SK-N-SH (cell line): ENCODE measurements around the gene USP31. TPM values are rescaled to one million over a fixed set of nuclear protein-coding genes. Genes with fewer than 3 reads are reported as not detected.

Experiments used
- CTCF ChIA-PET: fragments of 300-600, 350-600 bp; formaldehyde crosslinking; extraction: SDS; loops from one replicate; lab custom pipeline; 2021; lab: Yijun Ruan, JAX
- POLR2A ChIA-PET: fragments of 350-600 bp; sonication (Branson Sonifier 250); formaldehyde crosslinking; extraction: SDS; loops from one replicate; lab custom pipeline; 2020; ENCODE audit warnings: antibody characterized with exemption, inconsistent platforms; lab: Yijun Ruan, JAX
- DNase-seq: peaks from one replicate; pipeline ENCODE4 v3.0.0; 2012
- H2AFZ ChIP-seq: fragments of 200-600 bp; sonication (generic); 2 replicates; pipeline ENCODE4 v1.8.1; 2016; ENCODE audit warnings: antibody characterized with exemption, mild to moderate bottlenecking, low read depth
- H3F3A ChIP-seq: fragments of 200-600 bp; sonication (generic); replicated peaks from 2 replicates; pipeline ENCODE3; 2016; ENCODE audit warnings: antibody characterized with exemption, mild to moderate bottlenecking; ENCODE audit not compliant: insufficient read depth
- H3K27ac ChIP-seq, 2 experiments: fragments of 200-500 bp in 1 of 2; fragments of 200-600 bp in 1 of 2; sonication (Bioruptor generic) in 1 of 2; sonication (generic), shearing (Covaris generic) in 1 of 2; 2 replicates each; pipeline versions ENCODE4 v1.5.1 to v1.6.1; 2014 to 2016; ENCODE audit warnings: low read depth in 2 of 2, inconsistent platforms in 1 of 2, low read length in 1 of 2, mild to moderate bottlenecking in 1 of 2, mixed read lengths in 1 of 2
- H3K27me3 ChIP-seq: fragments of 200-600 bp; sonication (generic), shearing (Covaris generic); 2 replicates; pipeline ENCODE4 v1.6.1; 2016; ENCODE audit warnings: mixed run types; ENCODE audit not compliant: insufficient read depth
- H3K36me3 ChIP-seq, 2 experiments: fragments of 200-500 bp in 1 of 2; fragments of 200-600 bp in 1 of 2; sonication (Bioruptor generic) in 1 of 2; sonication (generic) in 1 of 2; replicated peaks in 1 of 2; 2 replicates each; pipeline versions ENCODE3 to v1.5.1; 2014 to 2016; ENCODE audit warnings: low read length in 1 of 2, mild to moderate bottlenecking in 1 of 2; ENCODE audit not compliant: insufficient read depth in 2 of 2, control insufficient read depth in 1 of 2
- H3K4me1 ChIP-seq, 2 experiments: fragments of 200-500 bp in 1 of 2; fragments of 200-600 bp in 1 of 2; sonication (Bioruptor generic) in 1 of 2; sonication (generic), shearing (Covaris generic) in 1 of 2; 2 replicates each; pipeline versions ENCODE4 v1.5.1 to v1.6.1; 2014 to 2016; ENCODE audit warnings: low read depth in 1 of 2, low read length in 1 of 2, mixed run types in 1 of 2; ENCODE audit not compliant: insufficient read depth in 2 of 2, control insufficient read depth in 1 of 2
- H3K4me2 ChIP-seq: fragments of 200-600 bp; sonication (generic), shearing (Covaris generic); 2 replicates; pipeline ENCODE4 v1.6.1; 2017; ENCODE audit warnings: mixed run types
- H3K4me3 ChIP-seq, 2 experiments: fragments of 200-500 bp in 1 of 2; fragments of 200-600 bp in 1 of 2; sonication (Bioruptor generic) in 1 of 2; sonication (generic), shearing (Covaris generic) in 1 of 2; 2 replicates each; pipeline versions ENCODE4 v1.5.1 to v1.8.1; 2014 to 2016; ENCODE audit warnings: low read depth in 2 of 2, inconsistent platforms in 1 of 2, low read length in 1 of 2, mild to moderate bottlenecking in 1 of 2, mixed read lengths in 1 of 2, moderate library complexity in 1 of 2
- H3K79me2 ChIP-seq: fragments of 200-600 bp; sonication (generic); 2 replicates; pipeline ENCODE4 v1.8.1; 2017; ENCODE audit warnings: mild to moderate bottlenecking; ENCODE audit not compliant: insufficient read depth
- H3K9ac ChIP-seq: fragments of 200-600 bp; sonication (generic); 2 replicates; pipeline ENCODE4 v1.6.1; 2017; ENCODE audit warnings: mixed run types
- H3K9me2 ChIP-seq: fragments of 200-600 bp; sonication (generic); 2 replicates; pipeline ENCODE4 v1.6.1; 2017; ENCODE audit warnings: mixed run types
- H3K9me3 ChIP-seq: fragments of 200-600 bp; sonication (generic); 2 replicates; pipeline ENCODE4 v1.6.1; 2017; ENCODE audit warnings: mixed run types, mild to moderate bottlenecking, moderate library complexity
- H4K20me1 ChIP-seq: fragments of 200-600 bp; sonication (generic); 2 replicates; pipeline ENCODE4 v1.6.1; 2017; ENCODE audit warnings: mild to moderate bottlenecking, mixed run types; ENCODE audit not compliant: insufficient read depth
- EZH2phosphoT487 ChIP-seq: fragments of 200-600 bp; sonication (generic); IDR thresholded peaks from 2 replicates; pipeline ENCODE4 v1.6.1; 2017; ENCODE audit warnings: low read depth, mixed run types, mild to moderate bottlenecking, antibody characterized with exemption, moderate library complexity, borderline replicate concordance
- FOXJ3 ChIP-seq: sonication (generic); formaldehyde crosslinking; IDR thresholded peaks from 2 replicates; pipeline ENCODE4 v1.5.1; 2020; ENCODE audit warnings: mild to moderate bottlenecking, missing genetic modification reagents
- GABPA ChIP-seq: IDR thresholded peaks from 2 replicates; pipeline ENCODE4 v1.4.0; 2012; ENCODE audit warnings: low read depth, mild to moderate bottlenecking
- JUND ChIP-seq: IDR thresholded peaks from 2 replicates; pipeline ENCODE4 v1.4.0; 2012
- MXI1 ChIP-seq: IDR thresholded peaks from 2 replicates; pipeline ENCODE4 v1.6.1; 2012; ENCODE audit warnings: mild to moderate bottlenecking, low read depth, low read length, improper control_type of control experiment
- NFIC ChIP-seq: IDR thresholded peaks from 2 replicates; pipeline ENCODE4 v1.4.0; 2012; ENCODE audit warnings: borderline replicate concordance
- NRF1 ChIP-seq: IDR thresholded peaks from 2 replicates; pipeline ENCODE4 v1.6.1; 2012; ENCODE audit warnings: low read depth, mild to moderate bottlenecking, low read length
- POLR2AphosphoS5 ChIP-seq: IDR thresholded peaks from 2 replicates; pipeline ENCODE4 v1.6.1; 2012; ENCODE audit warnings: low read depth, low read length
- RAD21 ChIP-seq: IDR thresholded peaks from 2 replicates; pipeline ENCODE4 v1.6.1; 2012; ENCODE audit warnings: mild to moderate bottlenecking, low read length
- RCOR1 ChIP-seq: fragments of 150-350 bp; IDR thresholded peaks from 2 replicates; pipeline ENCODE4 v1.6.1; 2017; ENCODE audit warnings: antibody characterized with exemption, low read length
- RFX5 ChIP-seq: IDR thresholded peaks from 2 replicates; pipeline ENCODE4 v1.6.1; 2012; ENCODE audit warnings: mild to moderate bottlenecking, improper control_type of control experiment, low read length
- TAF1 ChIP-seq: IDR thresholded peaks from 2 replicates; pipeline ENCODE4 v1.6.1; 2012; ENCODE audit warnings: low read depth, mild to moderate bottlenecking, low read length, moderate library complexity, borderline replicate concordance
- YY1 ChIP-seq: IDR thresholded peaks from 2 replicates; pipeline ENCODE4 v1.4.0; 2012; ENCODE audit warnings: low read depth, mild to moderate bottlenecking
- WGBS: methylation state at CpG from one replicate; pipeline ENCODE4 v1.1.6; 2017; ENCODE audit warnings: low lambda C conversion rate; 5-methylcytosine and 5-hydroxymethylcytosine counted together
- polyA plus RNA-seq, 3 experiments: library from polyadenylated mRNA; depleted of rRNA; stranded (reverse); fragments of >200 nt; gene quantifications; 2 replicates each; pipeline ENCODE4 v1.2.3, GENCODE V29; 2012
- TF ChIP-seq, protein P1 (sequence below): IDR thresholded peaks from 2 replicates; pipeline ENCODE4; 2012
- TF ChIP-seq, protein P2 (sequence below): fragments of 150-350 bp; IDR thresholded peaks from 2 replicates; pipeline ENCODE4 v1.6.1; 2016; ENCODE audit warnings: mild to moderate bottlenecking, low read depth, low read length
- TF ChIP-seq, protein P3 (sequence below): fragments of 150-350 bp; IDR thresholded peaks from 2 replicates; pipeline ENCODE4 v1.6.1; 2017; ENCODE audit warnings: antibody characterized with exemption, low read length, low read depth, borderline replicate concordance
- TF ChIP-seq, protein P4 (sequence below): IDR thresholded peaks from 2 replicates; pipeline ENCODE4 v1.4.0; 2012; ENCODE audit warnings: low read depth

The USP31 gene
- polyA plus RNA-seq, 1 of the 3 experiments (the other 2 are of a cell fraction) = 3.2 TPM

DNA sequence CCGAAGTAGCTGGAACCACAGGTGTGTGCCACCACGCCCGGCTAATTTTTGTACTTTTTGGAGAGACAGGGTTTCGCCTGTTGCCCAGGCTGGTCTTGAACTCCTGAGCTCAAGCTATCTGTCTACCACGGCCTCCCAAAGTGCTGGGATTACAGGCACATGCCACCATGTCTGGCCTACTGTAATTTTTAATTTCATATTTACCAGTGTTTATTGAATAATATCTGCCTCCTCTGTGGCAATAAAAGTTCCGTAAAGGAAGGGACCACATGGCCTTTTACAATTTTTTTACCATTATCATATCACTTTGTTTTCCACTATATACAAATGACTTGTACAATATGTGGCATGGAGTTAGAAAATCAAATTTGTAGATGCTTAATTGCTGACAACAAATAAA, 7.8 kb downstream of the USP31 start (continued):
- TF ChIP-seq, protein P1, sequence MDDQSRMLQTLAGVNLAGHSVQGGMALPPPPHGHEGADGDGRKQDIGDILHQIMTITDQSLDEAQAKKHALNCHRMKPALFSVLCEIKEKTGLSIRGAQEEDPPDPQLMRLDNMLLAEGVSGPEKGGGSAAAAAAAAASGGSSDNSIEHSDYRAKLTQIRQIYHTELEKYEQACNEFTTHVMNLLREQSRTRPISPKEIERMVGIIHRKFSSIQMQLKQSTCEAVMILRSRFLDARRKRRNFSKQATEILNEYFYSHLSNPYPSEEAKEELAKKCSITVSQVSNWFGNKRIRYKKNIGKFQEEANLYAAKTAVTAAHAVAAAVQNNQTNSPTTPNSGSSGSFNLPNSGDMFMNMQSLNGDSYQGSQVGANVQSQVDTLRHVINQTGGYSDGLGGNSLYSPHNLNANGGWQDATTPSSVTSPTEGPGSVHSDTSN = no peak
- no peak for TF ChIP-seq MXI1
- TF ChIP-seq, protein P2, sequence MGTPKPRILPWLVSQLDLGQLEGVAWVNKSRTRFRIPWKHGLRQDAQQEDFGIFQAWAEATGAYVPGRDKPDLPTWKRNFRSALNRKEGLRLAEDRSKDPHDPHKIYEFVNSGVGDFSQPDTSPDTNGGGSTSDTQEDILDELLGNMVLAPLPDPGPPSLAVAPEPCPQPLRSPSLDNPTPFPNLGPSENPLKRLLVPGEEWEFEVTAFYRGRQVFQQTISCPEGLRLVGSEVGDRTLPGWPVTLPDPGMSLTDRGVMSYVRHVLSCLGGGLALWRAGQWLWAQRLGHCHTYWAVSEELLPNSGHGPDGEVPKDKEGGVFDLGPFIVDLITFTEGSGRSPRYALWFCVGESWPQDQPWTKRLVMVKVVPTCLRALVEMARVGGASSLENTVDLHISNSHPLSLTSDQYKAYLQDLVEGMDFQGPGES = no peak
- no peak for TF ChIP-seq RAD21
- no peak for TF ChIP-seq EZH2phosphoT487
- TF ChIP-seq YY1 = no peak
- no peak for TF ChIP-seq JUND
- no peak for TF ChIP-seq RFX5
- TF ChIP-seq TAF1 = no peak
- TF ChIP-seq, all 33 proteins: peak for 0

DNA sequence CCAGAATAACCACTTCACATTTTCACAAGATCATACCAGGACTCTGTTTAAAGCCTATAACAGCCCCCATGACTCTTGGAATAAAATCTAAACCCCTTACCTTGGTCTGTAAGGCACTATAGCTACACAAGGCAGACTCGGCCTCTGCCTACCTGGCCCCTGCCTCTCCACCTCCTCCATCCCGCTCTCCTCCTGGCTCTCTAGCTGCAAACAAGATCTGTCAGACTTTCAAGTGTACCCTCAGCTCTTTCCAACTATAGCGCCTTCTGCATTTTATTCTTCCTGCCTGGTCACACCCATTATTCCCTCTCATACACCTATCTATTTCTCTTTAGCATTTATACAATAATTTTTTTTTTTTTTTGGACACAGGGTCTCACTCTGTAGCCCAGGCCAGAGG, 8.2 kb downstream of the USP31 start:
- H3K27ac ChIP-seq = no peak overlapping the region
- H2AFZ ChIP-seq = no peak overlapping the region
- ChIA-PET CTCF (interaction anchor here (2.9 kb wide), 1 partner anchor 294 kb away, joined by 18 read pairs; no protein-coding TSS in a partner anchor), POLR2A (no interaction called here)
- peaks cover 100% of the 10 kb centered on the region for H3K79me2 ChIP-seq
- no peak overlapping the region for H3K4me2 ChIP-seq
- no peaks in the 10 kb centered on the region for H3K27me3 ChIP-seq
- TF ChIP-seq FOXJ3 (CRISPR knock-in tag) = no peak
- TF ChIP-seq POLR2AphosphoS5 = no peak
- no peak for TF ChIP-seq GABPA
- TF ChIP-seq, protein P3, sequence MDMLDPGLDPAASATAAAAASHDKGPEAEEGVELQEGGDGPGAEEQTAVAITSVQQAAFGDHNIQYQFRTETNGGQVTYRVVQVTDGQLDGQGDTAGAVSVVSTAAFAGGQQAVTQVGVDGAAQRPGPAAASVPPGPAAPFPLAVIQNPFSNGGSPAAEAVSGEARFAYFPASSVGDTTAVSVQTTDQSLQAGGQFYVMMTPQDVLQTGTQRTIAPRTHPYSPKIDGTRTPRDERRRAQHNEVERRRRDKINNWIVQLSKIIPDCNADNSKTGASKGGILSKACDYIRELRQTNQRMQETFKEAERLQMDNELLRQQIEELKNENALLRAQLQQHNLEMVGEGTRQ = no peak
- TF ChIP-seq, protein P2 = no peak
- TF ChIP-seq NFIC = no peak
- no peak for TF ChIP-seq NRF1
- no peak for TF ChIP-seq RCOR1
- TF ChIP-seq, protein P4, sequence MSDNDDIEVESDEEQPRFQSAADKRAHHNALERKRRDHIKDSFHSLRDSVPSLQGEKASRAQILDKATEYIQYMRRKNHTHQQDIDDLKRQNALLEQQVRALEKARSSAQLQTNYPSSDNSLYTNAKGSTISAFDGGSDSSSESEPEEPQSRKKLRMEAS = no peak
- no peak for TF ChIP-seq RAD21
- 97% methylated on average over 3 of the region's 3 CpGs for WGBS
- H3F3A ChIP-seq = no peaks in the 10 kb centered on the region
- H3K4me3 ChIP-seq = no peak overlapping the region
- H3K4me1 ChIP-seq = peaks cover 19 to 27% of the 10 kb centered on the region in 2 experiments; a peak in 3 of 4 replicates
- DNase-seq = no peak
- H3K9me3 ChIP-seq = no peaks in the 10 kb centered on the region
- no peak overlapping the region for H3K9ac ChIP-seq
- peaks cover 65% of the 10 kb centered on the region for H4K20me1 ChIP-seq
- H3K9me2 ChIP-seq = no peaks in the 10 kb centered on the region
- H3K36me3 ChIP-seq = no peaks in the 10 kb centered on the region
